ENCODE data around the gene RBP7.
"Not testable (repeated sequence)": the region's sequence is repeated elsewhere in the genome, so short reads cannot be mapped to it uniquely, and the experiment has no call there.

The RBP7 gene

DNA sequence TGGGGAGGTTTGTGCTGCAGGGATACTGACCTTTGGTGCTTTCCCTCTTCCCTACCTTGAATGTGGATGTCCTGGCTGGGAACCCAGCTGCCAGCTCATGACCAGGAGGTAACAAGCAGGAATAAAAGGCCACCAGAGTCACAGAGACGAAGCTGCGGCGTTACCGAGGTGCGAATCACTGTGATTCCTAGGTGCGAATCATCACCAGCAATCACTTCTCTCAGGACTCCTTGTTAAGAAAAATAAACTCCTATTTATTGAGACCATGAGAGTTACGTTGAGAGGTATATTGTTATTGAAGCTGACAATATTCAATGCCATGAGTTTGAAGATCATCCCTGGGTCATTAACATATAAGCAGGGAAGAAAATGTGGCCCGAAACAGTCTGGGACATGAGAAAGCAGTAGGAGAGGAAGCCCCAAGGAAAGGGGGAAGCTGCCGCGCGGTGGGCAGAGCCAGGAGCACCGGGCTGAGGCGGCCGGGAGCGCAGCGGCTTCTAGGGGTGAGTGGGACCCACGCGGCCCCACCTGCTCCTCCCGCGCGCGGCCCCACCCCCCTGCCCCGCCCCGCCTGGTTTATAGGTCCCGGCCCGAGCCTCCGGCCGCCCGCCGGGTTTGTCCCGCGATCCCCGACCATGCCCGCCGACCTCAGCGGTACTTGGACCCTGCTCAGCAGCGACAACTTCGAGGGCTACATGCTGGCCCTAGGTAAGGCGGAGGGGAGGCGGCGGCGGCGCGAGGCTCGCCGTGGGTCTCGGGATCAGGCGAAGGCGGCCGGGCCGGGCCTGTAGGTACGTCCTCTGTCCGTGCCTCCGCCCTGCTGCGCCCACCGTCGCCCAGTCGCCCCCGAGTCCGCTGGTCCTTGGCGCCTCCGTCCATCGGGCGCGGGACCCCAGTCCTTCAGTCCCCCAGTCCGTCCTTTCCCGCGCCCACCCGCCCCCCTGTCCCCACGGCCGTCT, at the start of gene RBP7:
Gene RBP7 (plus strand): TSS at position 605 of the 959 bp plus-strand sequence. CDS start 31 bp downstream, at position 636.
- no peak for DNase-seq

DNA sequence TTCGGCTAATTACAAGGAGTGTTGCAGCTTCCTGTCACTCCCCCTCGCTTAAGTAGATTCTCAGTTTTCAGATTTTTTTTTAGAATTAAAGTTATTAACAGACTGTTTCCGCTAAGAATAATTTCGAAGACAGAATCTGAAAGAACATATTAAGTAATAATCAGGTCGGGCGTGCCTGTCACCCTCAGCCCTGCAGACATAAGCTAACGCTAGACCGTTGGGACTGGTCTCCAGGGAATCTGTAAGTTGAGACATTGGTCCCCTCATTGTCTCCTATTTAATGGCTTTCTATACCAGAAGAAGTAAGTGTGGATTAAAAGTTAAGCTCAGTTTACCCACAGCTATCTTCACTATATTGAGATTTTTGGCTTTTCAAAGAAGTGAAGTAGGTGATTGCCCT, 39.3 kb upstream of the RBP7 start:
- no peak for DNase-seq

- DNase-seq: no peak
Measured at GRCh38 chr1:9960011-9960410, 37.0 kb upstream of the RBP7 start.

DNA sequence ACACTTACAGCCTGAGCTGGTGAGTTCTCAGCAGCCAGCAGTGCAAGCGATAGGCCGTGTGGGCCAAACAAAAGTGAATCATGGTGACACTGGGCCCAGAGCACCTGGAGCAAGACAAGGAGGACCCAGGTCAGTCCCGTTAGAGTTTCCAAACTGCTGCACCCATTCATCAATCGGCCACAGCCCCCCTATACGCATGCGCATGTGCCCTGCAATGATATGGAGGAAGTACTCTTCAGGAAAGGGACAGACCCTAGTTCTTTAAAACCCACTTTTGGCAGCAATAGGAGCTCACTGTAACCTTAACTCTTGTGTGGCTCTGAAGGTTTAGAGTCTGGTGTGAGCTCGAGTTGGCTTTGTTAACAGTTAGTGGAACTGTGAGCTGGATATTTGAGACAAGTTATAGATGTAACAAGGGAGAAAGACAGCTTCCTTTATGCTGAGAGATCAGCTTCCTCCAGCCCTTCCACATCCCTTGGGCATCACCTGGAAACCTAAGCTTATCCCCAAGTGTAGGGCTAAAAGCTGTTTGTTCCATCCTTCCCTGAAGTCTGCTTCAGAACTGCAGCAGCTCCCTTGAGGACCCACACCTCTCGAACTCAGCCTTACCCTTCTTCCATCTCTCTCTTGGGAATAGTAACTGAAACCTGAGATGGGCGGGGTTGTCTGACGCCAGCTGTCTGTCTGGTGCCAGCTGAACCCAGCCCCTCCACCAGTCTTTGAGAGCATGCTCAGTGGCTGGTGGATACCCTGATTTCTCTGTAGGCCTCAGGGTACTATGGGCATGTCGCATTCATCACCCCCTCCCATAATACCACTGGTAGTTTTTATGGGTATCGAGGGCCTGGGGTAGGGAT, 36.1 kb upstream of the RBP7 start:
- DNase-seq: no peak

DNA sequence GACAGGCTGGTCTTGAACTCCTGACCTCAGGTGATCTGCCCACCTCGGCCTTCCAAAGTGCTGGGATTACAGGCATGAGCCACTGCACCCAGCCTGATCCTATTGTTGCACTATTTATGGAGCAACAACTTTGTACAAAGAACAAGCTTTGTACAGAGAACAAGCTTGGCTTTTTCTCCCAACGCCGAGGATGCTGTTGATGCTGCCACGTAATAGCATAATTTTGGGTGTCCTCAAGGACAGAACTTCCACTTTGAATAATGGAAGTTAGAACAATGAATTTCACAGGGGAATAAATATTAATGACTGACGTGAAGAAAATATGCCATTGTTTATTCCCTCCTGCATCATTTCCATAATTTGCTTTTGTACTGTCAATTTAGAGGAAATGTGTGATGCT, 12.8 kb upstream of the RBP7 start:
- no peak for DNase-seq

- no peak for DNase-seq
Measured at GRCh38 chr1:9985001-9985400, 12.0 kb upstream of the RBP7 start.

DNA sequence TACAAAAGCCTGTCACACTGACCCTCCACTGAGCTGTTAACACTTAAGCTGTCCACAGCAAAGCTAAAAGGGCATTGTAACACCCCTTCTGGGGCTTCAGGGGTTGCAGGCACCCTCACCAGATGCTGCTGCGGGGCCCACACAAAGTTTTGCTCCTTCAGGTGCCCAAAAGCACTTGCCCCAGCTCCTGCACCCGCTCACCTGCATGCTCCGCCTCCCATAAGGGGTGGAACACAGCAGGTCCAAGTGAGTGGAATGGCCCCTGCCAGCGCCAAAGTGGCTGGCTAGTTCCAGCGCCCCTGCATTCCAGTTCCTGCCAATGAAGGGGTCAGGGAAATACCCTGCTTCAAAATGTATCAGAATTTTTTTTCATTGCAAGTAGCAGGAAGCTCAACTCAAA, 7.3 kb upstream of the RBP7 start:
- no peak for DNase-seq

DNA sequence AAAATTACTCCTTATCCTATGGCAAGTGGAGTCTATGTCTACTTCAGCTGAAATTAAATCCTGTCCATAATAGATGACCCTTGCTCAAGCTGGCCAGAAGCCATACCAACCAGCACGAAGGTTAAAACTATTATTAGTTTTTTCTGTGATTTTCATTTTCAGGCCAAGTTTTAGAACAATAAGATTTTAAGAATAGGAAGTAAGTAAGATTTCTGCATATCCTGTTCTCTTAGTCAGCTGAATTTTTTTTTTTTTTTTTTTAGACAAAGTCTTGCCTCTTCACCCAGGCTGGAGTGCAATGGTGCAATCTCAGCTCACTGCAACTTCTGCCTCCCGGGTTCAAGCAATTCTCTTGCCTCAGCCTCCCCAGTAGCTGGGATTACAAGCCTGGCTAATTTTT, 6.1 kb upstream of the RBP7 start:
- DNase-seq: no peak

DNA sequence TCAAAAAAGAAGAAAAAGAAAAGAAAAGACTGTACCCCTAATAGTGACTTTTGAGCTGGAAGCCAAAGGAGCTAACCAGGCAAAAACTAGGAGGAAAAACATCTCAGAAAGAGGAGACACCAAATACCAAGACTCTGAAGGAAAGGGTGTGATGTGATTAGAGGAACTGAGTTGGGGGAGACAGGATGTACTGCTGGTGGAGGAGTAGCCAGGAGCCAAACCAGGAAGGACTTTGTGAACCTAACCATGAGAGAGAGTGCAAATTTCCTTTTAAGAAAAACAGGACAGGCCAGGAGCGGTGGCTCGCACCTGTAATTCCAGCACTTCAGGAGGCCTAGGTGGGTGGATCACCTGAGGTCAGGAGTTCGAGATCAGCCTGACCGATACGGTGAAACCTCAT, 4.1 kb upstream of the RBP7 start:
- no peak for DNase-seq

- no peak for DNase-seq
Measured at GRCh38 chr1:9993561-9994075, 3.4 kb upstream of the RBP7 start.

DNA sequence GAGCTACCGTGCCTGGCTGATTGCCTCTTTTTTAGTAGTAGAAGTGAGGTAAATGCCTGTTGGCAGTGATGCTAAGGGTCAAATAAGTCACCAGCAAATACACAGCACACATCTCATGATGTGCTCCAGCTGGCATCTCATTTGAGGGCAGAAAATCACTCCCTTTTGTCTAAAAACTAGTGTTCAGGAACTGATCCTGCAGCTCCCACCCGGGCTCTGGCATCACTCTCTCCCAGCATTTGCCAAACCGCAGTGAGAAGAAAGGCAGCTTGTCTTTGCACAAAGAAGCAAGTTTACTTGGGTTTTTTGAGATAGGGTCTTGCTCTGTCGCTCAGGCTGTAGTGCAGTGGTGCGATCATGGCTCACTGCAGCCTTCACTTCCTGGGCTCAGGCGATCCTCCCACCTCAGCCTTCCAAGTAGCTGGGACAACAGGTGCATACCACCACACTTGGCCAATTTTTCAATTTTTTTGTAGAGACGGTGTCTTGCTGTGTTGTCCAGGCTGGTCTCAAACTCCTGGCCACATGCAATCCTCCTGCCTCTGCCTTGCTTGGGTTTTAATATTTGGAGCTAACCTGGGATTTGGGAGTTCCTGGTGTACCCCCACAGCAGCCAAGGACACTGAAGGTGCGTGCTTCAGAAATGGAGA, 4.1 kb downstream of the RBP7 start:
- DNase-seq: no peak

- DNase-seq: not testable (repeated sequence)
Measured at GRCh38 chr1:10005248-10005647, 8.2 kb downstream of the RBP7 start.

GRCh38 chr1:10007169-10007568, 10.1 kb downstream of the RBP7 start:
- no peak for DNase-seq

GRCh38 chr1:10014016-10014415, 17.0 kb downstream of the RBP7 start:
- no peak for DNase-seq

GRCh38 chr1:10019561-10019960, 22.5 kb downstream of the RBP7 start:
- DNase-seq: no peak

GRCh38 chr1:10020086-10020485, 23.1 kb downstream of the RBP7 start:
- DNase-seq: no peak

DNA sequence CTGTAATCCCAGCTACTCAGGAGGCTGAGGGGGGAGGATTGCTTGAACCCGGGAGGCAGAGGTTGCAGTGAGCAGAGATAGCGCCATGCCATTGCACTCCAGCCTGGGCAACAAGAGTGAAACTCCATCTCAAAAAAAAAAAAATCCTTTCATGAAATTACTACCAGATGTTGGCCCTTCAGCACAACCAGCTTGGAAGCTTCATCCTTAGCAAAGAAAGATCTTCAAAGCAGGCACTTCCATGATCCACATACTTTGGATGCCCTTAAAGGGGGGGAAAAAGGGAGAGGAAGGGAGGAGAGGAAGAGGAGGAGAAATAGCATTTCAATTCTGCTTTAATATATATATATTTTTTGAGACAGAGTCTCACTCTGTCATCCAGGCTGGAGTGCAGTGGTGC, 23.6 kb downstream of the RBP7 start:
- not testable (repeated sequence) for DNase-seq

GRCh38 chr1:10021992-10022391, 25.0 kb downstream of the RBP7 start:
- not testable (repeated sequence) for DNase-seq

- no peak for DNase-seq
Measured at GRCh38 chr1:10022656-10023055, 25.6 kb downstream of the RBP7 start.

GRCh38 chr1:10025354-10025753, 28.3 kb downstream of the RBP7 start:
- no peak for DNase-seq

DNA sequence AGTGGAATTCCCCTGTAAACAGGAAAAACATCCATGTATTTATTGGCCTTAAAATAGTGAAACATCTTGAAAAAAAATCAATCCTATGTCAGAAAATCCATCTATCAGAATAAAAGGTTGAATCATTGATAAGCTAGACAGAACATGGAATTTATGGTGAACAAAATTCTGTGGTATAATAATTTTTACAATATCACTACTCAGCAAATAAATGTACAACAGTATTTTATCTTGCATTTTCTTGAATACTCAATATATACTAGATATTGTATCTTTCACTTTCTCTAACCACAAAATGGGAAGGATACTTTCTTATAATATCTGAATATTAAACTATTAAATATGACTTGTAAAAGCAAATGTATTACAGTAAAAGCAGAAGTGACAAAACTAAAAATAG, 30.0 kb downstream of the RBP7 start:
- DNase-seq: no peak

DNA sequence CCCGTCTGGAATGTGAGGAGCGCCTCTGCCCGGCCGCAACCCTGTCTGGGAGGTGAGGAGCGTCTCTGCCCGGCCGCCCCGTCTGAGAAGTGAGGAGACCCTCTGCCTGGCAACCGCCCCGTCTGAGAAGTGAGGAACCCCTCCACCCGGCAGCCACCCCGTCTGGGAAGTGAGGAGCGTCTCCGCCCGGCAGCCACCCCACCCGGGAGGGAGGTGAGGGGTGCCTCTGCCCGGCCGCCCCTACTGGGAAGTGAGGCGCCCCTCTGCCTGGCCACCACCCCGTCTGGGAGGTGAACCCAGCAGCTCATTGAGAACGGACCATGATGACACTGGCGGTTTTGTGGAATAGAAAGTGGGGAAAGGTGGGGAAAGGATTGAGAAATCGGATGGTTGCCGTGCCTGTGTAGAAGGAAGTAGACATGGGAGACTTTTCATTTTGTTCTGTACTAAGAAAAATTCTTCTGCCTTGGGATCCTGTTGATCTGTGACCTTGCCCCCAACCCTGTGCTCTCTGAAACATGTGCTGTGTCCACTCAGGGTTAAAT, 32.0 kb downstream of the RBP7 start:
- DNase-seq: not testable (repeated sequence)

DNA sequence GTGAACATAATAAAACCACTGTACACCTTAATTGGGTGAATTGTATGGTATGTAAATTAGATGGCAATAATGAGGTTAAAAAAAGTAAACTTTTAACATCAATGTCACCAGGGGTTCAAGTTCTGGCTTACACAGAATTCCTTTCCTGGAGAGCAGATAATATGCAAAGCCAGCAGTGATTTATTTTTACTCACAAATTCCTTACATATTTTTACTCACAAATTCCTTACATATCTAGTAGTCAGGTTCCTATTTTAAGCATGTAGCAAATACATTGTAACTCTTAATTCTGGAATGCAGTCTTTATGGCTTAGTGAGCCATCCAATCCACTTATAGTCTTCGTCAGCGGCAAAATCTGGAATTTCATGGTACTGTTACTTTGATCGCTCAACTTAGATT, 34.4 kb downstream of the RBP7 start:
- no peak for DNase-seq

Measured in stimulated activated CD4-positive, alpha-beta T cell treated with anti-CD3 and anti-CD28 coated beads, Interleukin-1b, Interleukin-23, amount 100 ng/mL, for 48 hours (primary cell).